ENCODE data around the gene HSP90AB1.

Gene HSP90AB1

GRCh38 chr6:44298864-44299263, 52.0 kb downstream of the HSP90AB1 start:
- no peak for DNase-seq (ENCODE audit: low read depth in 1 of 2, low spot score in 1 of 2)
- Histone ChIP-seq H3K27me3 (ENCODE audit: insufficient read depth, poor library complexity, severe bottlenecking) (peaks cover 23% of the 10 kb centered on the region), H3K4me3 (replicated peaks; ENCODE audit: insufficient read depth, low read length) (no peak overlapping the region), H3K27ac (replicated peaks) (no peak overlapping the region)
- TF ChIP-seq GABPA (IDR thresholded peaks at IDR 0.05; ENCODE audit: low read depth) (no peak), REST (IDR thresholded peaks at IDR 0.05; ENCODE audit: insufficient replicate concordance, low read depth) (no peak), SPI1 (IDR thresholded peaks at IDR 0.05; ENCODE audit: borderline replicate concordance, low read depth) (no peak), POLR2AphosphoS5 (IDR thresholded peaks at IDR 0.05; ENCODE audit: low read depth) (no peak), CTCF (IDR thresholded peaks at IDR 0.05; ENCODE audit: insufficient read depth, low read length) (no peak)

- TF ChIP-seq CTCF (IDR thresholded peaks at IDR 0.05; ENCODE audit: insufficient read depth, low read length) = no peak
- TF ChIP-seq REST (IDR thresholded peaks at IDR 0.05; ENCODE audit: insufficient replicate concordance, low read depth) = no peak
- no peak for TF ChIP-seq SPI1 (IDR thresholded peaks at IDR 0.05; ENCODE audit: borderline replicate concordance, low read depth)
- no peak for TF ChIP-seq GABPA (IDR thresholded peaks at IDR 0.05; ENCODE audit: low read depth)
- Histone ChIP-seq H3K27me3 (ENCODE audit: insufficient read depth, poor library complexity, severe bottlenecking) (peaks cover 19% of the 10 kb centered on the region), H3K4me3 (replicated peaks; ENCODE audit: insufficient read depth, low read length) (no peak overlapping the region), H3K27ac (replicated peaks) (no peak overlapping the region)
- no peak for DNase-seq (ENCODE audit: low read depth in 1 of 2, low spot score in 1 of 2)
These were observed 53.5 kb downstream of the HSP90AB1 start for GRCh38 chr6:44300292-44300823.

GRCh38 chr6:44301106-44301505, 54.2 kb downstream of the HSP90AB1 start:
- Histone ChIP-seq H3K27me3 (ENCODE audit: insufficient read depth, poor library complexity, severe bottlenecking) (peaks cover 15% of the 10 kb centered on the region), H3K27ac (replicated peaks) (no peak overlapping the region), H3K4me3 (replicated peaks; ENCODE audit: insufficient read depth, low read length) (no peak overlapping the region)
- DNase-seq (ENCODE audit: low read depth in 1 of 2, low spot score in 1 of 2) = no peak
- TF ChIP-seq REST (IDR thresholded peaks at IDR 0.05; ENCODE audit: insufficient replicate concordance, low read depth) (no peak), GABPA (IDR thresholded peaks at IDR 0.05; ENCODE audit: low read depth) (no peak), POLR2AphosphoS5 (IDR thresholded peaks at IDR 0.05; ENCODE audit: low read depth) (no peak), CTCF (IDR thresholded peaks at IDR 0.05; ENCODE audit: insufficient read depth, low read length) (no peak), SPI1 (IDR thresholded peaks at IDR 0.05; ENCODE audit: borderline replicate concordance, low read depth) (no peak)
